Measurements from ENCODE around the gene TNIK. TPM values are rescaled to one million over a fixed set of nuclear protein-coding genes. Genes with fewer than 3 reads are reported as not detected.

The TNIK gene
- total RNA-seq, 6 experiments from 2014 or later, result 10.6 to 17.2 (median 11.8) TPM

- Mint-ChIP-seq H3K9me3 (no peaks in the 10 kb centered on the region), H3K27me3 (ENCODE audit: insufficient read depth) (no peaks in the 10 kb centered on the region), H3K27ac (no peak overlapping the region), H3K36me3 (ENCODE audit: low read depth) (no peaks in the 10 kb centered on the region), H3K4me1 (ENCODE audit: low read depth) (peaks cover 17% of the 10 kb centered on the region), H3K4me3 (no peak overlapping the region)
- no peak for TF ChIP-seq CTCF (IDR thresholded peaks at IDR 0.05)
- DNase-seq, result no peak
These were observed 209.8 kb downstream of the TNIK start for GRCh38 chr3:171250444-171250843.

- no peak for TF ChIP-seq CTCF (IDR thresholded peaks at IDR 0.05)
- no peak overlapping the region for H3K27ac Mint-ChIP-seq
- no peaks in the 10 kb centered on the region for H3K27me3 Mint-ChIP-seq (ENCODE audit: insufficient read depth)
- H3K36me3 Mint-ChIP-seq (ENCODE audit: low read depth), result no peaks in the 10 kb centered on the region
- no peak overlapping the region for H3K4me3 Mint-ChIP-seq
- no peaks in the 10 kb centered on the region for H3K9me3 Mint-ChIP-seq
- H3K4me1 Mint-ChIP-seq (ENCODE audit: low read depth), result peaks cover 7% of the 10 kb centered on the region
- no peak for DNase-seq
These were observed 211.0 kb downstream of the TNIK start for GRCh38 chr3:171249245-171249644.

GRCh38 chr3:171248426-171249111 lies 211.6 kb downstream of the TNIK start:
- no peak for TF ChIP-seq CTCF (IDR thresholded peaks at IDR 0.05)
- Mint-ChIP-seq H3K4me3 (no peak overlapping the region), H3K4me1 (ENCODE audit: low read depth) (peaks cover under 1% of the 10 kb centered on the region; the same call in 1 of the 2 replicates), H3K27ac (no peak overlapping the region), H3K9me3 (no peaks in the 10 kb centered on the region), H3K27me3 (ENCODE audit: insufficient read depth) (no peaks in the 10 kb centered on the region), H3K36me3 (ENCODE audit: low read depth) (no peaks in the 10 kb centered on the region)
- no peak for DNase-seq

- Mint-ChIP-seq H3K4me1 (ENCODE audit: low read depth) (no peaks in the 10 kb centered on the region), H3K9me3 (no peaks in the 10 kb centered on the region), H3K4me3 (no peak overlapping the region), H3K27me3 (ENCODE audit: insufficient read depth) (peaks cover 2% of the 10 kb centered on the region; the same call in 1 of the 2 replicates), H3K36me3 (ENCODE audit: low read depth) (0 out of 2 replicates have a peak, but pooled peaks cover 3% of the 10 kb centered on the region), H3K27ac (no peak overlapping the region)
- no peak for DNase-seq
- no peak for TF ChIP-seq CTCF (IDR thresholded peaks at IDR 0.05)
These were observed 214.1 kb downstream of the TNIK start for GRCh38 chr3:171245796-171246765.

- Mint-ChIP-seq H3K36me3 (ENCODE audit: low read depth) (0 out of 2 replicates have a peak, but pooled peaks cover 3% of the 10 kb centered on the region), H3K27me3 (ENCODE audit: insufficient read depth) (peaks cover 2% of the 10 kb centered on the region; the same call in 1 of the 2 replicates)
These were observed 217.3 kb downstream of the TNIK start for GRCh38 chr3:171242951-171243350.

More at GRCh38 chr3:171242951-171243350, 217.3 kb downstream of the TNIK start:
- no peaks in the 10 kb centered on the region for H3K9me3 Mint-ChIP-seq
- no peaks in the 10 kb centered on the region for H3K4me1 Mint-ChIP-seq (ENCODE audit: low read depth)
- TF ChIP-seq CTCF (IDR thresholded peaks at IDR 0.05), result no peak
- H3K4me3 Mint-ChIP-seq, result no peak overlapping the region
- H3K27ac Mint-ChIP-seq, result no peak overlapping the region
- DNase-seq, result no peak

Data from HFFc6 (cell line).